DMS114 treated with DMSO at 0.1 percent for 48 hours (cell line): ENCODE measurements around the gene SOST.

ENCODE experiments used
- DNase-seq: peaks from one replicate; lab custom pipeline; 2025; ENCODE audit not compliant: unreplicated experiment; lab: John Stamatoyannopoulos, UW

SOST gene

GRCh38 chr17:43710101-43710500, 48.5 kb downstream of the SOST start:
- no peak for DNase-seq

GRCh38 chr17:43709210-43709609, 49.4 kb downstream of the SOST start:
- DNase-seq, result no peak

- no peak for DNase-seq
Observed at GRCh38 chr17:43707184-43707583, 51.4 kb downstream of the SOST start.

DNA sequence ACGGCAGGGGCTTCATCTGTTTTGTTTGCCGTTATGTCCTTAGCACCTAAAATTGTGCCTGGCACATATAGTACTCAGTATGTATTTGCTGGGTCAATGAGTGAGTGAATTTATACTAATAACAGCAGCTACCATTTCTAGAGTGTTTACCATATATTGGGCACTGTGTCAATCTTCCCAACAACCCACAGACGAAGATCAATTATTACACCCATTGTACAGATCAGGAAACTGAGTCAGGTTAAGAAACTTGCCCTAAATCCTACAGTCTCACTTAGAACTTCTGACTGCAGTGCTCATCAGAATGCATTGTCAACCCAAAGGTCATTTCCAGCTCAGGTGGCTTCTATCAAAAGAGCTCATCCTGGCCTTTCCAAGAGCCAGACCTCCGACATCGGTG, 52.4 kb downstream of the SOST start:
- no peak for DNase-seq
